Measurements from ENCODE around the gene CCNK.

DNA sequence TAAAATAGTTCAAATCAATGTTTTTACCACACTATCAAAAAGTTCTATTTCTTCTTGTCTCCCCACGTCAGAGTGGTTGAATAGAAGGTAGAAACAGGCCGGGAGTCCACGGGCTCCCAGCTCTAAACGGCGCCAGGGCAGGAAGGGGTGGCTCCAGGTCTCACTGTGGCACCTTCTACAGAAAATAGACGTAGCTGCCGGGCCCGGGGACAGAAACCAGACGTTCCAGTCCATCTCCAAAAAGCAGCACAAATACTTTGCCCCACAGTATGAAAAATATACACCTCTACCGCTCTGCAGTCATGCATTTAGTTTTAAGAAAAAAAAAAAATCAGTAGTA is 30.9 kb downstream of the CCNK start:
- no peak for TF ChIP-seq CTCF (conservative IDR thresholded peaks at IDR 0.05; ENCODE audit: low read length)
- no peak for TF ChIP-seq EZH2phosphoT487 (IDR thresholded peaks at IDR 0.05; ENCODE audit: borderline replicate concordance)

All from Loucy (cell line).